ENCODE data around the gene CEP128.

DNA sequence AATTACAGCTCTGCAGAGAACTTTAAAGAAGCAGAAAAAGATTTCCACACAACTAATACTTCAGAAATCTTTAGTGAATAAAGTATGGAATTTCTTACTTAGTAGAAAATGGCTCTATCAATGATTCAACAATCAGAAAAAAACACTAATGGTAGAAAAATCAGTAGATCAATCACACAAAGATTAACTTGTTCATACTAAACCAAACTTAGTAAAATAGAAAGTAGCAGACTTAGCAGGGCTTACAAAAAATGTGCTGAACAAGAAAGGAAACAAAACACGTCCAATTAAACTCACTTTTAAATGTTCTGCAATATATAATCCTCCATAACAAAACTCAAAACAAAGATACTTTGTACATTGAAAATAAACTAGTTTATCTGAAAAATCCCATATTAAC is 38.9 kb downstream of the CEP128 start:
- TF ChIP-seq CTCF (IDR thresholded peaks at IDR 0.05; ENCODE audit: low read depth, low read length, poor library complexity, severe bottlenecking): no peak
- TF ChIP-seq EZH2phosphoT487 (IDR thresholded peaks at IDR 0.05; ENCODE audit: borderline replicate concordance, low read length): no peak
